HUES48 (cell line): Measurements from ENCODE around the gene TARM1.
A peak's percentile ranks its signal among the peaks of the same experiment; 100 is the strongest.
"Not testable (repeated sequence)": the region's sequence is repeated elsewhere in the genome, so short reads cannot be mapped to it uniquely, and the experiment has no call there.

Source experiments
- H3K27ac ChIP-seq: one replicate; pipeline ENCODE4 v1.7.0; 2013; ENCODE audit warnings: low read depth, low read length, inconsistent platforms
- H3K27me3 ChIP-seq: 2 replicates; pipeline ENCODE4 v1.6.1; 2013; ENCODE audit warnings: mild to moderate bottlenecking, low read length; ENCODE audit not compliant: control insufficient read depth, insufficient read depth
- H3K36me3 ChIP-seq: 2 replicates; pipeline ENCODE4 v1.6.1; 2013; ENCODE audit warnings: low read length; ENCODE audit not compliant: control insufficient read depth, insufficient read depth
- H3K4me1 ChIP-seq: 2 replicates; pipeline ENCODE4 v1.6.1; 2013; ENCODE audit warnings: mild to moderate bottlenecking, low read length; ENCODE audit not compliant: control insufficient read depth, insufficient read depth
- H3K4me3 ChIP-seq: 2 replicates; pipeline ENCODE4 v1.5.1; 2013; ENCODE audit warnings: mild to moderate bottlenecking, low read depth, low read length
- H3K9ac ChIP-seq: 2 replicates; pipeline ENCODE4 v1.6.1; 2013; ENCODE audit warnings: mild to moderate bottlenecking, low read depth, low read length, moderate library complexity
- H3K9me3 ChIP-seq: 2 replicates; pipeline ENCODE4 v1.6.1; 2013; ENCODE audit warnings: low read length; ENCODE audit not compliant: control insufficient read depth, insufficient read depth

Gene TARM1

DNA sequence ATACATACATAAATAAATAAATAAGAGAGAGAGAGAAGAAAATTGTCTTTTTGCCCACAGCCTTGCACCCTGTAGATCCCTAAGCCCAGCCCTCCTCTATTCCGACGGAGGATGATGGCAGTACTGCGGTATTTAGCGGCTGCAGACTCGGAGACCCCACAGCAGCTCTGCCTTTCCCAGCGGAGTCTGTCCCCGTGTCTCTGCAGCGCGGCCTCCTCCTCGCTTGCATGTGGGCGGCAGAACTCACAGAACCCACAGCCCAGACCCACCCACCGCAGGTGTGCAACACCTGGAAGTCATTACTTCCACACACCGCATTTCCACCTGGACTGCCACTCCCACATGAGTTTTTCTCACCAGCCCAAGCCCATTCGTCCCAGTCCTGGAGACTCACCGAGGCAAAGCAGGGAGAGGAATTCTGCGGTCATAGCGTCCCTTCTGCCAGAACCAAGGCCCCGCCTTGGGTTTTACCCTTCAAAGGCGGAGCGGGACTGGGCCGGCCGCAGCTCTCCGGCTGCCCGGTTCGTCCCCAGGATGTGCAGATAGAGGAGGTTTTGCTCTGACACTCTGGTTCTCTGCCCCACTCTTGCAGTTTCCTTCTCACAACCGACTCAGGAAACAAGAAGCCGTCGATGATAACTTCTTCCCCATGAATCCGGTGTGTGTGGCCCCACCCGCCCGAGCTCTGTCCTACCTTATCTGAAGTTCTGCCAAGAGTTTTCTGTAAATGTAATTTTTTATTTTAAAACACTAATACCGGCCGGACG is 17.6 kb downstream of the TARM1 start, which contains the start of gene VSTM1:
VSTM1 (minus strand) TSS at position 548 of the 767 bp plus-strand sequence; CDS start at position 428, 120 bp downstream.
- H3K27ac ChIP-seq: no peak within 1 kb of the TSS
- no peak within 1 kb of the TSS for H3K4me3 ChIP-seq
- no peaks in the 10 kb centered on the region for H3K4me1 ChIP-seq
- H3K9ac ChIP-seq: no peak within 1 kb of the TSS
- no peaks in the 10 kb centered on the region for H3K36me3 ChIP-seq
- H3K27me3 ChIP-seq: no peaks in the 10 kb centered on the region
- H3K9me3 ChIP-seq: no peaks in the 10 kb centered on the region

DNA sequence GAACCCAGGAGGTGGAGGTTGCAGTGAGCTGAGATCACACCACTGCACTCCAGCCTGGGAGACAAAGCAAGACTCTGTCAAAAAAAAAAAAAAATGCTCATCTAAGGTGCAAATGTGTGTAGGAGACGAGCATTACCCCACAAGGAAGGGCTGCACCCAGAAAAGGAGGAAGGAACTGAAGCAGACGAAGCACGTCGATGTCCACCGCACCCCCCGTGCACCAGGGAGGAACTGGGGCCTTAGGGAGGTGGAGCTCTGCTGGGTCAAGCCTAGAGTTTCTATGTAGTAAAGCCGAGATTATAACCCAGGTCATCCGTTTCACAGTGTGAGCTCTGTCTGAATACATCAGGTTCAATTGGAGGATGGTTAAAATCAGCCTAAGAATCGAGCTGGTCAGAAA is 18.5 kb downstream of the TARM1 start:
- no peaks in the 10 kb centered on the region for H3K4me1 ChIP-seq
- no peak overlapping the region for H3K9ac ChIP-seq
- H3K27me3 ChIP-seq: no peaks in the 10 kb centered on the region
- no peak overlapping the region for H3K27ac ChIP-seq
- no peaks in the 10 kb centered on the region for H3K36me3 ChIP-seq
- H3K9me3 ChIP-seq: no peaks in the 10 kb centered on the region
- H3K4me3 ChIP-seq: no peak overlapping the region

DNA sequence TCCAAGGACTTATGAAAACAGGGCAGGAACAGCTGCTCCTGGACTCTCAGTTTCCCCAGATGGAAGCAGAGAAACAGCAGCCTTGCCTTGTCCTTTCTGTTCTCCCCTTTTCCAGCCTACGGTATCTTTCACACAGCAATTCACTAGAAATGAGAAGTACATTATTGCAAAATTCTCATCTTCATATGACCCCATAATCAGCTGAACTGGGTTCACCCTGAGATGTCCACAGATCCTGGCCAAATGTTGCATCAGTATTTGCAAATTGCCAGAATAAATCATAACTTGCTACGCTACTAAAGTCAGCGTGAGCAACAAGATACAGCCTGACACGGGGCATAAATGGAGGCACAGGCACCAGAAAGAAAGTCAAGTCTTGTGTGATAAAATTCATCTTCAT is 33.5 kb downstream of the TARM1 start:
- H3K27ac ChIP-seq: no peak overlapping the region
- H3K27me3 ChIP-seq: peaks cover 5% of the 10 kb centered on the region; the same call in 1 of the 2 replicates
- H3K4me3 ChIP-seq: no peak overlapping the region
- no peak overlapping the region for H3K9ac ChIP-seq
- no peaks in the 10 kb centered on the region for H3K9me3 ChIP-seq
- no peaks in the 10 kb centered on the region for H3K4me1 ChIP-seq
- H3K36me3 ChIP-seq: no peaks in the 10 kb centered on the region

DNA sequence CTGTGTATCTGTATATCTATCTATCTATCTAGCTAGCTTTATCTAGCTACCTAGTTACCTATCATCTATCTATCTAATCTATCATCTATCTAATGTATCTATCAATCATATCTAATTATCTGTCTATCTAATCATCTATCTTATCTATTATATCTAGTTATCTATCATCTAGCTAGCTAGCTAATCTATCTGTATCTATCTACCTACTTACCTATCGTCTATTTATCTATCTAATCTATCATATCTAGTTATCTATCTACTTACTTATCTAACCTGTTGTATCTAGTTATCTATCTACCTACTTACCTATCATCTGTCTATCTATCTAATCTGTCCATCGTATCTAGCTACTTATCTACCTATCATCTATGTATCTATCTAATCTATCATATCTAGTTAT is 35.4 kb downstream of the TARM1 start:
- H3K9ac ChIP-seq: no peak overlapping the region
- no peak overlapping the region for H3K4me3 ChIP-seq
- 0 out of 2 replicates have a peak, but pooled peaks cover 6% of the 10 kb centered on the region for H3K4me1 ChIP-seq
- H3K36me3 ChIP-seq: no peaks in the 10 kb centered on the region
- H3K27me3 ChIP-seq: peaks cover 5% of the 10 kb centered on the region; the same call in 1 of the 2 replicates
- H3K27ac ChIP-seq: no peak overlapping the region
- H3K9me3 ChIP-seq: no peaks in the 10 kb centered on the region

DNA sequence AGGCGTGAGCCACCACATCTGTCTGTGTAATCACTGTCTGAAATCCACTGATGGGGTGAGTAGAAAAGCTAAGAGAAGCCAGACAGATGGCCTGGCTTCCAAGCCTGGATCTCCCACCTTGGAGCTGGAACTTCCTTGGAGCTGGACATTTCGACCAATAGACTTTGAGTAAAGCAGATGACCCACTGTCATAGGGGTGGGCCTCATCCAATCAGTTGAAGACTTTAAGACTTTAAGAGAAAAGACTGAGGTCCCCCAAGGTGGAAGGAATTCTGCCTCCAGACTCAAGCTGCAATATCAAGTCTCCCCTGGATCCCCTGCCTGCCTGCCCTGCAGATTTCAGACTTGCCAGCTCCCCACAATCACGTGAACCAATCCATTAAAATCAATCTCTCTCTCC is 38.2 kb downstream of the TARM1 start:
- no peaks in the 10 kb centered on the region for H3K9me3 ChIP-seq
- H3K9ac ChIP-seq: no peak overlapping the region
- peaks cover 5% of the 10 kb centered on the region; the same call in 1 of the 2 replicates for H3K27me3 ChIP-seq
- H3K4me1 ChIP-seq: 0 out of 2 replicates have a peak, but pooled peaks cover 6% of the 10 kb centered on the region
- H3K36me3 ChIP-seq: no peaks in the 10 kb centered on the region
- no peak overlapping the region for H3K4me3 ChIP-seq
- H3K27ac ChIP-seq: no peak overlapping the region

DNA sequence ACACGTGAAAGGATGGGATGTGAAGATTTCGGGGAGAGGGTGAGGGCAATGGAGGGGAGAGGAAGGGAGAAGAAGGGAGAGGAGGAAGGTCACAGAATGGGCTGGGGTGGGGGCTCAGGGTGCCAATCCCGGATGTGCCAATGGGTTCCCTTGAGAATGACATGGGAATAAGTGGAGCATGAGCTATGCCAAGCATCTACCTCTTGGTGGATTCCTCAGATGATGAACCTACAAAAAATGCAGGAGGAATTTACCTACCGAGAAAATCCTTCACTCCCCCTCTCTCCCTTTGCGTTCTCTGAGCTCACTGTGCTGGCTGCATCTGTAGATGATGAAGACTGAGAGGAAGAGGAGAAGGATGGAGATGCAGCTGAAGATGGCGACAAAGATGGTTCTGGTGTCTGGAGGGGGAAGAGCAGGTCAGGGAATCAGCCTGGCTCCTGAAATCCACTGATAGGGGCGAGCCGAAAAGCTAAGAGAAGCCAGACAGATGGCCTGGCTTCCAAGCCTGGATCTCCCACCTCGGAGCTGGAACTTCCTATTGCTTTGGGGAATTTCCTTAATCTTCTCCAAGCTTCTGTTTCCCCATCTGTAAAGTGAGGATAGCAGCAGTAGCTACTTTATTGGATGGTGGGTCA is 39.1 kb downstream of the TARM1 start:
- no peak overlapping the region for H3K9ac ChIP-seq
- 0 out of 2 replicates have a peak, but pooled peaks cover 6% of the 10 kb centered on the region for H3K4me1 ChIP-seq
- H3K4me3 ChIP-seq: no peak overlapping the region
- peak overlapping the region; percentile 72 for H3K27ac ChIP-seq
- H3K27me3 ChIP-seq: no peaks in the 10 kb centered on the region; the same call in 1 of the 2 replicates
- H3K9me3 ChIP-seq: no peaks in the 10 kb centered on the region
- H3K36me3 ChIP-seq: no peaks in the 10 kb centered on the region

DNA sequence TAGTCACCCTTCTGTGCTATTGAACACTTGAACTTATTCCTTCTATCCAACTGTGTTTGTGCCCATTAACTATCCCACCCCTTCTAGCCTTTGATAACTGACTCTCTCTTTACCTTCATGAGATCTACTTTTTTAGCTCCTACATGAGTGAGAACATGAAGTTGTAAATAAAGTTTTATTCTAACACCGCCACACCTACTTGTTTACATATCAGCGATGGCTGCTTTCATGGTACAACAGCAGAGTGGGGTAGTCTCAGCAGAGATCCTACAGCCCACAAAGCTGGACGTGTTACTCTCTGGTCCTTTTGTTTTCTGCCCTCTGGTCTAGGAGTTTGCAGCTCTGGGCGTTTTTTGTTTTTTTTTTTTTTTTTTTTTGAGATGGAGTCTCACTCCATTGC is 41.2 kb downstream of the TARM1 start:
- peaks cover 15% of the 10 kb centered on the region; the same call in 1 of the 2 replicates for H3K4me1 ChIP-seq
- no peak overlapping the region for H3K27ac ChIP-seq
- no peak overlapping the region for H3K9ac ChIP-seq
- no peaks in the 10 kb centered on the region for H3K36me3 ChIP-seq
- no peak overlapping the region for H3K4me3 ChIP-seq
- no peaks in the 10 kb centered on the region for H3K9me3 ChIP-seq
- H3K27me3 ChIP-seq: no peaks in the 10 kb centered on the region

DNA sequence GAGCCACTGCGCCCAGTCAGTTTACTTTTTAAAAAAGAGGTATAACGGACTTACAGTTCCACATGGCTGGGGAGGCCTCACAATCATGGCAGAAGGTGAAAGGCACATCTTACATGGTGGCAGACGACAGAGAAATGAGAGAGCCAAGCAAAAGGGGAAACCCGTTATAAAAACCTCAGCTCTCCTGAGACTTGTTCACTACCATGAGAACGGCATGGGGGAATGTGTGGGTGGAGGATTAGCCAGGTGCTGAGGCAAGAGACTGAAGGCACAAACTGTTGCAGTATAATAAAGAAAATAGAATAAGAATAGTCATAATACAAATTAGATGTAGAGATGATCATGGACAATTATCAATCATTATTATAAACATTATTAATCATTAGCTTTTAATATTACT is 44.6 kb downstream of the TARM1 start:
- Histone ChIP-seq H3K27ac (peak overlapping the region; percentile 98), H3K4me1 (peaks cover 12% of the 10 kb centered on the region; the same call in 1 of the 2 replicates)
- H3K36me3 ChIP-seq, H3K9me3 ChIP-seq, H3K27me3 ChIP-seq, H3K4me3 ChIP-seq, H3K9ac ChIP-seq: not testable (repeated sequence)

DNA sequence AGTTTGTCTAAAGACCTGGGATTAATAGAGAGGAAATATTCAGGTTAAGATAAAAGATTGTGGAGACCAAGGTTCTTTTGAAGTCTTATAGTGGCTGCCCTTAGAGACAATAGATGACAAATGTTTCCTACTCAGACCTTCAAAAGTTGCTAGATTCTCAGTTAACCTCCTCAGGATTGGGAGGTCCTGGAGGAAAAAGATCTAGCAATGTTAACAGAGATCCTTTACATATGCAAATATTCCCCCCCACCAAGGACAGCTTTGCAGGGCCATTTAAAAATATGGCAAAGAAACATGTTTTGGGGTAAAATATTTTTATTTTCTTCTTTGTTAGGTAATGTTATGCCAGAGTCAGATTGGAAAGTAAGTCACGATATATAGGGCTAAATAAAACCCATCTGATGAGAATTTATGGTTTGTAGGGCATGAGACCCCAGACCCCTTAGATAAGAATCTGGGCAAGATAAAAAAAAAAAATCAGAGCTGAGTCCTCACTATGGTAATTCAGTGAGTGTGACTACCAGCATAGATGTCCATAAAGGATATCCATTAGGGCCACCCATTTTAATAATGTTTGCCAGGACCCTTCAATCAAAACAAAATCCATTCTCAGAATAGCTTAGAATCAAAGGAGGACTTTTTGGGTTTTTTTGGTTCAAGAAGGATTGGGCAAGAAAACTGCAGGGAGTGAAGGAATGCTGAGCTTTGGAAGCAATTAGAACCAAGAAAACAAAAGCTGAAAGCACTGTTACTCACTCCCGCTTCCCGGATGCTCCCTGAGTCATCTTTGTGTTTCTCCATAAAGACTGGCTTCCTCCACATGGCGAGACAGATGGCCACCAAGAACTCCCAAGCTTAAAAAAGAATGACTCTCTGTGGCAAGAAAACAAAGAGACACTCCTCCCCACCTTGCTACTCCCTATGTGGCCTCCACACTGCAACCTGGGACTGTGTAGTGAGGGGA is 45.7 kb downstream of the TARM1 start:
- H3K9me3 ChIP-seq: no peaks in the 10 kb centered on the region
- H3K27me3 ChIP-seq: no peaks in the 10 kb centered on the region
- peak overlapping the region; percentile 98 for H3K27ac ChIP-seq
- no peaks in the 10 kb centered on the region for H3K36me3 ChIP-seq
- H3K9ac ChIP-seq: no peak overlapping the region
- no peak overlapping the region for H3K4me3 ChIP-seq
- peaks cover 12% of the 10 kb centered on the region; the same call in 1 of the 2 replicates for H3K4me1 ChIP-seq

DNA sequence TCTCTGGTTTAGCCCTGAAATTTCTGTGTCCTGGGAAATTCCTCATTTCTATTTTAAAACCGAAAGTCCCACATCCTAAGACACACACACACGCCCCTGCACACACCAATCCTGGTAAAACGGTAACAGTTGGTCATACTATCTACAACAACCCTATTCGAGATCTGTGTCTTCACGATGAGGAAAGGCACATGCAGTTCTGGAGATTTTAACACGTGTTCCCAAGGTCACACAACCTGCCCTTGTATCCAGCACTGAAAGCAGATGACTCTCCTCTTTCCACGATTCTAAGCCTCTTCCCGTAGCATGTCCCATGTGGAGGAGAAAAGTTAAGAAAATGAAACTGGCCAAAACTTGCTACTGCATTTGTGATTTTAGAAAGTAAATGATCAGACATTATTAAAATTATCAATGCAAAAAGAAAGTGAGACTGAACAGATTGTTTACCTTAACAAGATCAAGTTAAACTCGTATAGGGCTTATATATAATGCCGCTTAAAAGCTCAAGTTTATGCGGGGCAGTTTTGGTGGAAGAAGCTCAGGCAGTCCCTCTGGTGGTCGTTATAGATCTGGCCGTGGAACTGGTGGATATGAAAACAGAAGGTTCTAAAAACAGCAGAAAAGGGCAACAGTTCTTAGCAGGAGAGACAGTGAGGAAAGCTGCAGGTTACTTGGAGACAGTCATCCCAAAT is 50.1 kb downstream of the TARM1 start:
- no peak overlapping the region for H3K4me3 ChIP-seq
- no peak overlapping the region for H3K27ac ChIP-seq
- no peaks in the 10 kb centered on the region for H3K27me3 ChIP-seq
- peaks cover 12% of the 10 kb centered on the region; the same call in 1 of the 2 replicates for H3K4me1 ChIP-seq
- H3K36me3 ChIP-seq: no peaks in the 10 kb centered on the region
- no peaks in the 10 kb centered on the region for H3K9me3 ChIP-seq
- no peak overlapping the region for H3K9ac ChIP-seq
